ENCODE data around the gene JARID2. TPM values are rescaled to one million over a fixed set of nuclear protein-coding genes. Genes with fewer than 3 reads are reported as not detected.

The JARID2 gene
- total RNA-seq, 1 experiment from 2014 or later, result 21.0 TPM

GRCh38 chr6:15264902-15265761 lies 19.3 kb downstream of the JARID2 start:
- H3K4me3 Mint-ChIP-seq (ENCODE audit: unreplicated experiment), result no peak overlapping the region
- no peaks in the 10 kb centered on the region for H3K9me3 Mint-ChIP-seq (ENCODE audit: unreplicated experiment)
- ChIA-PET POLR2A (interaction anchor here (0.5 to 0.8 kb wide), 3 partner anchors 66 to 541 kb away, joined by 3 to 4 read pairs (median 4); no protein-coding TSS in a partner anchor), CTCF (interaction anchor here (1.1 to 1.7 kb wide), 2 partner anchors 10 to 23 kb away, joined by 3 read pairs; no protein-coding TSS in a partner anchor)
- H3K36me3 Mint-ChIP-seq (ENCODE audit: insufficient read depth, unreplicated experiment), result no peaks in the 10 kb centered on the region
- no TSS peak for BruUV-seq (replicated peaks)
- H3K27ac Mint-ChIP-seq (ENCODE audit: low read depth, unreplicated experiment), result no peak overlapping the region
- TF ChIP-seq, protein P1, sequence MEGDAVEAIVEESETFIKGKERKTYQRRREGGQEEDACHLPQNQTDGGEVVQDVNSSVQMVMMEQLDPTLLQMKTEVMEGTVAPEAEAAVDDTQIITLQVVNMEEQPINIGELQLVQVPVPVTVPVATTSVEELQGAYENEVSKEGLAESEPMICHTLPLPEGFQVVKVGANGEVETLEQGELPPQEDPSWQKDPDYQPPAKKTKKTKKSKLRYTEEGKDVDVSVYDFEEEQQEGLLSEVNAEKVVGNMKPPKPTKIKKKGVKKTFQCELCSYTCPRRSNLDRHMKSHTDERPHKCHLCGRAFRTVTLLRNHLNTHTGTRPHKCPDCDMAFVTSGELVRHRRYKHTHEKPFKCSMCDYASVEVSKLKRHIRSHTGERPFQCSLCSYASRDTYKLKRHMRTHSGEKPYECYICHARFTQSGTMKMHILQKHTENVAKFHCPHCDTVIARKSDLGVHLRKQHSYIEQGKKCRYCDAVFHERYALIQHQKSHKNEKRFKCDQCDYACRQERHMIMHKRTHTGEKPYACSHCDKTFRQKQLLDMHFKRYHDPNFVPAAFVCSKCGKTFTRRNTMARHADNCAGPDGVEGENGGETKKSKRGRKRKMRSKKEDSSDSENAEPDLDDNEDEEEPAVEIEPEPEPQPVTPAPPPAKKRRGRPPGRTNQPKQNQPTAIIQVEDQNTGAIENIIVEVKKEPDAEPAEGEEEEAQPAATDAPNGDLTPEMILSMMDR (IDR thresholded peaks at IDR 0.05; ENCODE audit: unreplicated experiment), result no peak
- intact Hi-C loops (cut with micrococcal nuclease), result no loop called here
- no peak for DNase-seq (ENCODE audit: unreplicated experiment)
- peaks cover 21% of the 10 kb centered on the region for H3K4me1 Mint-ChIP-seq (ENCODE audit: insufficient read depth, unreplicated experiment)
- no peaks in the 10 kb centered on the region for H3K27me3 Mint-ChIP-seq (ENCODE audit: insufficient read depth, unreplicated experiment)

DNA sequence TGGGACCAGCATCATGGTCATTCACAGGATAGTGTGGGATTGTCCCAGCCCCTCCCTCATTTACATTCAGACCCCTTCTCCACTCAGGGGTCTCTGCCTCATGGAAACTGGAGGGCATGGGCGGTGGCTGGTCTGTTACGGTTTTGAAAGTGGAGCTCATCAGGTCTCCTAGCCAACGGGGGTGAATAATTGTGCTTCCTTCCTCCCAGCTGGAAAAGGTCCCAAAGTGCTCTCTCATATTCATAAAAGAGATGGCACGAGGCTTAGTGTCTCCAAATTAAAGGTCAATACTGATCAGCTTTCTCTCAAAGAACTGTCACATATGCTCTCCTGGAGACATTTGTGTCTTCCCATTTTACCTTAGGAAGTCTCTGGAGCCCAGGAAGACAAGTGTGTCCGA lies 19.9 kb downstream of the JARID2 start:
- no TSS peak for BruUV-seq (replicated peaks)
- ChIA-PET CTCF (interaction anchor here (0.9 to 1.7 kb wide), 2 partner anchors 23 to 225 kb away, joined by 3 read pairs; no protein-coding TSS in a partner anchor), POLR2A (interaction anchor here (0.8 kb wide), 1 partner anchor 9 kb away, joined by 3 read pairs; no protein-coding TSS in a partner anchor)
- Mint-ChIP-seq H3K36me3 (ENCODE audit: insufficient read depth, unreplicated experiment) (no peaks in the 10 kb centered on the region), H3K9me3 (ENCODE audit: unreplicated experiment) (no peaks in the 10 kb centered on the region), H3K4me3 (ENCODE audit: unreplicated experiment) (no peak overlapping the region), H3K27me3 (ENCODE audit: insufficient read depth, unreplicated experiment) (no peaks in the 10 kb centered on the region), H3K4me1 (ENCODE audit: insufficient read depth, unreplicated experiment) (peaks cover 14% of the 10 kb centered on the region), H3K27ac (ENCODE audit: low read depth, unreplicated experiment) (no peak overlapping the region)
- TF ChIP-seq, protein P1 (IDR thresholded peaks at IDR 0.05; ENCODE audit: unreplicated experiment), result no peak
- no peak for DNase-seq (ENCODE audit: unreplicated experiment)
- intact Hi-C loops (cut with micrococcal nuclease), result no loop called here

DNA sequence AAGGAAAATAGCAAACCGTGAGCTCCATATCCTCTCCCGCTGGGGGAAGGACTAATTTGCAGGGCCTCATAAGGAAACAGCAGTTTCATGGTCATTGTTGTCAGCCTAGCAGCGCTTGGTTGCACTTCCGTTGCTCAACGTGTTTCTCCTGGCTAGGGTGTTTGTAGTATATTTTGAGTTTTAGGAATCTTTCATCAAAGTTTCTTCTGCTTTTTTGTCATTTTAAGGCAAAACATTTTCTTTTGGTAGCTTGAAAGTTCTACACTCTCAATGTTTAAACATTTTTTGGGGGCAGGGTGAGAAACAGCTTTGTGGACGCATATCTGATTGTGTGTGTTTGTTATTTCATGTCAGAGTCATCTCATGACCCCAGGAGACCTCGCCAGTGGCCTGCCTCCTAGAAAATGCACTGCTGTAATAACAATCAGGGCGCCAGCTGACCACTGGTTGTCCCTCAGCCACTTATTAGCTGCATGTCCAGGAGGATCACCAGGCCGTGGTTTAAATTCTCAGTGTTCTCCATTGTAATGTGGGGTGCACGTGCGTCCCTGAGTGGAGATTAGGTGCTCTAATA lies 20.6 kb downstream of the JARID2 start:
- Mint-ChIP-seq H3K27me3 (ENCODE audit: insufficient read depth, unreplicated experiment) (no peaks in the 10 kb centered on the region), H3K36me3 (ENCODE audit: insufficient read depth, unreplicated experiment) (no peaks in the 10 kb centered on the region), H3K27ac (ENCODE audit: low read depth, unreplicated experiment) (no peak overlapping the region), H3K4me3 (ENCODE audit: unreplicated experiment) (no peak overlapping the region), H3K9me3 (ENCODE audit: unreplicated experiment) (no peaks in the 10 kb centered on the region), H3K4me1 (ENCODE audit: insufficient read depth, unreplicated experiment) (peaks cover 11% of the 10 kb centered on the region)
- CTCF ChIA-PET, result interaction anchor here (0.9 kb wide), 1 partner anchor 224 kb away, joined by 3 read pairs; no protein-coding TSS in a partner anchor
- POLR2A ChIA-PET, result interaction anchor here (0.6 to 0.8 kb wide), 2 partner anchors 8 to 9 kb away, joined by 3 read pairs; no protein-coding TSS in a partner anchor
- DNase-seq (ENCODE audit: unreplicated experiment), result no peak
- TF ChIP-seq, protein P1 (IDR thresholded peaks at IDR 0.05; ENCODE audit: unreplicated experiment), result no peak
- BruUV-seq (replicated peaks), result no TSS peak
- intact Hi-C loops (cut with micrococcal nuclease), result no loop called here

GRCh38 chr6:15267221-15267620 lies 21.4 kb downstream of the JARID2 start:
- intact Hi-C loops (cut with micrococcal nuclease), result no loop called here
- TF ChIP-seq, protein P1 (IDR thresholded peaks at IDR 0.05; ENCODE audit: unreplicated experiment), result no peak
- ChIA-PET CTCF (no interaction called here), POLR2A (interaction anchor here (0.6 kb wide), 1 partner anchor 8 kb away, joined by 3 read pairs; no protein-coding TSS in a partner anchor)
- H3K27ac Mint-ChIP-seq (ENCODE audit: low read depth, unreplicated experiment), result no peak overlapping the region
- H3K27me3 Mint-ChIP-seq (ENCODE audit: insufficient read depth, unreplicated experiment), result no peaks in the 10 kb centered on the region
- no TSS peak for BruUV-seq (replicated peaks)
- DNase-seq (ENCODE audit: unreplicated experiment), result no peak
- H3K4me1 Mint-ChIP-seq (ENCODE audit: insufficient read depth, unreplicated experiment), result peaks cover 11% of the 10 kb centered on the region
- no peaks in the 10 kb centered on the region for H3K9me3 Mint-ChIP-seq (ENCODE audit: unreplicated experiment)
- H3K4me3 Mint-ChIP-seq (ENCODE audit: unreplicated experiment), result no peak overlapping the region
- no peaks in the 10 kb centered on the region for H3K36me3 Mint-ChIP-seq (ENCODE audit: insufficient read depth, unreplicated experiment)
